Sigmoid colon (tissue), 7 donors: ENCODE results near the gene PDX1. TPM values are rescaled to one million over a fixed set of nuclear protein-coding genes. Genes with fewer than 3 reads are reported as not detected.

Experiments
- DNase-seq: peaks from one replicate; pipeline ENCODE4 v3.0.0-alpha.2; 2019
- H3K27ac ChIP-seq, 4 donors: fragments of 200-600 bp; sonication (generic); one replicate each; pipeline ENCODE4 v1.5.1; 2016 to 2019; ENCODE audit warnings: mild to moderate bottlenecking in 1 of 4
- H3K27me3 ChIP-seq, 3 donors: fragments of 200-600 bp; sonication (generic); one replicate each; pipeline ENCODE4 v1.5.1; 2019; ENCODE audit warnings: mild to moderate bottlenecking in 1 of 3
- H3K36me3 ChIP-seq, 4 donors: fragments of 200-600 bp; sonication (generic); one replicate each; pipeline ENCODE4 v1.5.1; 2016 to 2019
- H3K4me1 ChIP-seq, 4 donors: fragments of 200-600 bp; sonication (generic); one replicate each; pipeline ENCODE4 v1.5.1; 2017 to 2019
- H3K4me3 ChIP-seq, 4 donors: fragments of 200-600 bp; sonication (generic); one replicate each; pipeline ENCODE4 v1.5.1; 2017 to 2019; ENCODE audit warnings: mild to moderate bottlenecking in 2 of 4, moderate library complexity in 1 of 4
- H3K9me3 ChIP-seq, 4 donors: fragments of 200-600 bp in 3 of 4; sonication (generic) in 3 of 4; one replicate each; pipeline versions ENCODE4 v1.5.1 to v1.6.1; 2013 to 2019
- EP300 ChIP-seq, 4 donors: sonication (generic); formaldehyde crosslinking; IDR thresholded peaks; one replicate each; pipeline ENCODE4 v1.6.1; 2017; ENCODE audit warnings: antibody characterized with exemption in 4 of 4
- POLR2A ChIP-seq, 2 donors: fragments of 450-650 bp; IDR thresholded peaks; one replicate each; pipeline ENCODE4 v1.6.1; 2016; ENCODE audit warnings: antibody characterized with exemption in 2 of 2, mild to moderate bottlenecking in 2 of 2, moderate library complexity in 2 of 2
- POLR2AphosphoS5 ChIP-seq, 4 donors: sonication (generic); formaldehyde crosslinking; IDR thresholded peaks; one replicate each; pipeline ENCODE4 v1.6.1; 2017; ENCODE audit warnings: antibody characterized with exemption in 4 of 4
- WGBS, 2 donors: extraction: QIAGEN DNeasy Blood & Tissue Kit; methylation state at CpG; one replicate each; pipeline ENCODE4 v1.1.7; 2013; 5-methylcytosine and 5-hydroxymethylcytosine counted together
- intact Hi-C: fragments of 100-400 bp; cut with DNase I; formaldehyde crosslinking; loops from one replicate; pipeline ENCODE4 v1.15.1; 2023
- polyA plus RNA-seq, 3 donors: library from polyadenylated mRNA; stranded (reverse); fragments of 200-250 nt; gene quantifications; one replicate each; pipeline ENCODE4 v1.2.3, GENCODE V29; 2013
- total RNA-seq, 4 donors: library from RNA; depleted of rRNA; stranded (reverse); fragments of >200 nt; gene quantifications; one replicate each; pipeline ENCODE4 v1.1.0, GENCODE V29; 2016
- TF ChIP-seq, protein P1 (sequence below), 4 experiments: fragments of 450-650 bp in 3 of 4; fragments of 200-600 bp in 1 of 4; IDR thresholded peaks; one replicate each; pipeline ENCODE4 v1.5.1; 2016 to 2019; ENCODE audit warnings: antibody characterized with exemption in 4 of 4, mild to moderate bottlenecking in 3 of 4, moderate library complexity in 2 of 4
- donor health status: healthy with polysubstance abuse.
- donor health status: Bipolar disorder and iron deficiency.
- donor health status: healthy.

PDX1 gene
- total RNA-seq, result not detected
- polyA plus RNA-seq, result under 1 TPM in 2 of 3 donors, not detected in 1; under 0.01 to 0.39 TPM

DNA sequence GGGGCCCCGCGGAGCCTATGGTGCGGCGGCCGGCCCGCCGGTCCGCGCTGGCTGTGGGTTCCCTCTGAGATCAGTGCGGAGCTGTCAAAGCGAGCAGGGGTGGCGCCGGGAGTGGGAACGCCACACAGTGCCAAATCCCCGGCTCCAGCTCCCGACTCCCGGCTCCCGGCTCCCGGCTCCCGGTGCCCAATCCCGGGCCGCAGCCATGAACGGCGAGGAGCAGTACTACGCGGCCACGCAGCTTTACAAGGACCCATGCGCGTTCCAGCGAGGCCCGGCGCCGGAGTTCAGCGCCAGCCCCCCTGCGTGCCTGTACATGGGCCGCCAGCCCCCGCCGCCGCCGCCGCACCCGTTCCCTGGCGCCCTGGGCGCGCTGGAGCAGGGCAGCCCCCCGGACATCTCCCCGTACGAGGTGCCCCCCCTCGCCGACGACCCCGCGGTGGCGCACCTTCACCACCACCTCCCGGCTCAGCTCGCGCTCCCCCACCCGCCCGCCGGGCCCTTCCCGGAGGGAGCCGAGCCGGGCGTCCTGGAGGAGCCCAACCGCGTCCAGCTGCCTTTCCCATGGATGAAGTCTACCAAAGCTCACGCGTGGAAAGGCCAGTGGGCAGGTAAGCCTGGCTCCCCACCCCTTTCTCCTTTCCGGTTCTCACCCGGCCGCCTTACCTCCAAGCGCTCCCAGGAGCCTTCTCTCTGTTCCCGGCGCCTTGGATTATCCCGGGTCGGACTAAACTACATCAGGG lies at the start of gene PDX1:
Gene PDX1 (plus strand): TSS at position 67 of the 743 bp plus-strand sequence. CDS start 139 bp downstream, at position 206.
- WGBS, 2 donors, result 1 to 2% methylated on average over 76 of the region's 76 CpGs
- no peak for DNase-seq
- H3K4me3 ChIP-seq, result peak within 1 kb of the TSS; percentile 4 to 46 (median 29)
- no peak within 1 kb of the TSS for H3K27ac ChIP-seq
- no peaks in the 10 kb centered on the region for H3K36me3 ChIP-seq
- peaks cover 0 to 51% (median 46%) of the 10 kb centered on the region in 4 donors for H3K4me1 ChIP-seq
- TF ChIP-seq EP300 (IDR thresholded peaks at IDR 0.05) (no peak), POLR2AphosphoS5 (IDR thresholded peaks at IDR 0.05) (no peak)
- TF ChIP-seq, protein P1, sequence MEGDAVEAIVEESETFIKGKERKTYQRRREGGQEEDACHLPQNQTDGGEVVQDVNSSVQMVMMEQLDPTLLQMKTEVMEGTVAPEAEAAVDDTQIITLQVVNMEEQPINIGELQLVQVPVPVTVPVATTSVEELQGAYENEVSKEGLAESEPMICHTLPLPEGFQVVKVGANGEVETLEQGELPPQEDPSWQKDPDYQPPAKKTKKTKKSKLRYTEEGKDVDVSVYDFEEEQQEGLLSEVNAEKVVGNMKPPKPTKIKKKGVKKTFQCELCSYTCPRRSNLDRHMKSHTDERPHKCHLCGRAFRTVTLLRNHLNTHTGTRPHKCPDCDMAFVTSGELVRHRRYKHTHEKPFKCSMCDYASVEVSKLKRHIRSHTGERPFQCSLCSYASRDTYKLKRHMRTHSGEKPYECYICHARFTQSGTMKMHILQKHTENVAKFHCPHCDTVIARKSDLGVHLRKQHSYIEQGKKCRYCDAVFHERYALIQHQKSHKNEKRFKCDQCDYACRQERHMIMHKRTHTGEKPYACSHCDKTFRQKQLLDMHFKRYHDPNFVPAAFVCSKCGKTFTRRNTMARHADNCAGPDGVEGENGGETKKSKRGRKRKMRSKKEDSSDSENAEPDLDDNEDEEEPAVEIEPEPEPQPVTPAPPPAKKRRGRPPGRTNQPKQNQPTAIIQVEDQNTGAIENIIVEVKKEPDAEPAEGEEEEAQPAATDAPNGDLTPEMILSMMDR (IDR thresholded peaks at IDR 0.05), result no peak
- intact Hi-C loops, result no loop called here
- H3K27me3 ChIP-seq, result peaks cover 91 to 100% (median 97%) of the 10 kb centered on the region in 3 donors
- H3K9me3 ChIP-seq, result no peaks in the 10 kb centered on the region

DNA sequence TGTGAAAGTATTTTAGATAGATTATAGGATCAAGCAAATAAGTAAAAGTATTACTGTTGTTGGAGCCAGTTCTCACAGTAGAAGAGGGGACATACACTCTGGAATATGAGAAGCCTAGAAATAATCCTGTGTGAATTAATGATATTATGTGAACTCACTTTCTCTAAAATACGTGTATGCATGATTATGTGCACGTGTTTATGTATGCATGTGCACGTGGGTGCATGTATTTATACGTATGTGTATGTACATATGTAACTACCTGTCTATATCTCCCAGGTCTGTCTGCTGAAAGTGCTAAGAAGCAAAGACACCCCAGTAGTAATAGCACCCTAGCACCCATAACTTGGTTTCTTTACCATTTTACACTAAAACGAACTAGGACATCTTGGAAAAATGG lies 41.5 kb upstream of the PDX1 start:
- TF ChIP-seq POLR2AphosphoS5 (IDR thresholded peaks at IDR 0.05) (no peak), EP300 (IDR thresholded peaks at IDR 0.05) (no peak), POLR2A (IDR thresholded peaks at IDR 0.05) (no peak)
- TF ChIP-seq, protein P1 (IDR thresholded peaks at IDR 0.05), result no peak
- Histone ChIP-seq H3K27ac (no peak overlapping the region), H3K9me3 (peaks cover 0 to 4% (median 2%) of the 10 kb centered on the region in 4 donors), H3K4me1 (no peaks in the 10 kb centered on the region), H3K4me3 (no peak overlapping the region), H3K36me3 (no peaks in the 10 kb centered on the region), H3K27me3 (peaks cover 0 to 52% (median 3%) of the 10 kb centered on the region in 3 donors)
- DNase-seq, result no peak
- intact Hi-C loops, result no loop called here
- 83 to 90% methylated on average over 5 of the region's 5 CpGs for WGBS, 2 donors

DNA sequence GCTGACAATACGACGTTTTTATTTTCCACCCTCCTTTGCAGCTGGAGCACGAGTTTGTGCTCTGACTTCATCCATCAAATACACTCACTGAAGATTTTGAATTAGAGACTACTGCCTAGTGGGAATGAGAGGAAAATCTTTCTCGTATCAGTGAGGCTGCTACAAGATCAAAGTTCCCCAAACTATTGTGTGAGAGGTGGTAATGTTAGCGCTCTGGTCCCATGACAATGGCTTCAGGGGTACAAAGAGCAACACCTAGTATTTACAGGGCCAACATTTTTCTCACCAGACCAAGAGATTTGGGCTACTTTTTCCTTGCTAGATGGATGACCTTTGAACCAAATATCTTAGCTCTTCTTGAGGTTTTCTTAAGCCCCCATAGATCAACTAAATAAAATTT lies 30.3 kb upstream of the PDX1 start:
- H3K27ac ChIP-seq, result no peak overlapping the region
- WGBS, 2 donors, result 25% methylated on average over 5 of the region's 5 CpGs

DNA sequence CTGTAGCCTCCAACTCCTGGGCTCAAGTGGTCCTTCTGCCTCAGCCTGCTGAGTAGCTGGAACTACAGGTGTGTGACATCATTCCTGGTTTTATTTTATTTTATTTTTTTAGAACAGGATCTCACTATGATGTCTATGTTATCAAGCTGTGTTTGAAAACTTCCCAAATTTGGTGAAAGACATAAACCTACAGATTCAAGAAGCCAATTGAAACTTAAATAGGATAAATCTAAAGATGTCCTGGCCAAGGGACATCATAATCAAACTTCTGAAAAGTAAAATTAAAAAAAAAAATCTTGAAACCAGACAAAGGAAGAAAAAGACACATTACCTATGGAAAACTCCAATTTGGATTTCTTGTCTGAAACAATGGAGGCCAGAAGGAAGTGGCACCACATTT lies 23.1 kb upstream of the PDX1 start:
- Histone ChIP-seq H3K4me3 (no peak overlapping the region), H3K9me3 (peaks cover 0 to 10% (median 2%) of the 10 kb centered on the region in 4 donors), H3K27ac (no peak overlapping the region), H3K36me3 (no peaks in the 10 kb centered on the region), H3K4me1 (no peaks in the 10 kb centered on the region), H3K27me3 (peaks cover 0 to 40% (median 0%) of the 10 kb centered on the region in 3 donors)
- DNase-seq, result no peak
- intact Hi-C loops, result no loop called here
- TF ChIP-seq POLR2AphosphoS5 (IDR thresholded peaks at IDR 0.05) (no peak), POLR2A (IDR thresholded peaks at IDR 0.05) (no peak), EP300 (IDR thresholded peaks at IDR 0.05) (no peak)
- TF ChIP-seq, protein P1 (IDR thresholded peaks at IDR 0.05), result no peak

More for the DNA sequence above, 30.3 kb upstream of the PDX1 start:
- Histone ChIP-seq H3K4me1 (no peaks in the 10 kb centered on the region), H3K27me3 (peaks cover 0 to 12% (median 0%) of the 10 kb centered on the region in 3 donors), H3K4me3 (no peak overlapping the region), H3K9me3 (peaks cover 0 to 7% (median 2%) of the 10 kb centered on the region in 4 donors), H3K36me3 (no peaks in the 10 kb centered on the region)
- TF ChIP-seq POLR2A (IDR thresholded peaks at IDR 0.05), result no peak
- TF ChIP-seq, protein P1 (IDR thresholded peaks at IDR 0.05), result no peak
- TF ChIP-seq EP300 (IDR thresholded peaks at IDR 0.05), result no peak
- no peak for TF ChIP-seq POLR2AphosphoS5 (IDR thresholded peaks at IDR 0.05)
- intact Hi-C loops, result no loop called here
- DNase-seq, result no peak
